Natural killer cell (primary cell): Measurements from ENCODE around the gene SMIM27. TPM values are rescaled to one million over a fixed set of nuclear protein-coding genes. Genes with fewer than 3 reads are reported as not detected.

Experiments used
- ATAC-seq, 3 donors: fragments of 150-1000 bp in 2 of 3; fragments of 200-7000 bp in 1 of 3; cut with Tn5 transposase; 1 replicate in 1 of 3; 2 replicates in 2 of 3; pipeline ENCODE4 v1.10.0; 2021; ENCODE audit warnings: mild to moderate bottlenecking in 2 of 3, moderate library complexity in 2 of 3
- DNase-seq, 2 donors: peaks; one replicate each; pipeline versions ENCODE4 v3.0.0 to v3.0.0-alpha.2; 2013 to 2021; ENCODE audit warnings: mixed read lengths in 1 of 2
- H3K27ac ChIP-seq: one replicate; pipeline ENCODE4 v1.5.1; 2013; ENCODE audit warnings: mild to moderate bottlenecking, low read length
- H3K27me3 ChIP-seq: one replicate; pipeline ENCODE4 v1.6.1; 2013; ENCODE audit warnings: low read length; ENCODE audit not compliant: control insufficient read depth, insufficient read depth
- H3K36me3 ChIP-seq: one replicate; pipeline ENCODE4 v1.6.1; 2013; ENCODE audit warnings: low read length; ENCODE audit not compliant: control insufficient read depth, insufficient read depth
- H3K4me1 ChIP-seq: one replicate; pipeline ENCODE4 v1.6.1; 2013; ENCODE audit warnings: low read length; ENCODE audit not compliant: control insufficient read depth, insufficient read depth
- H3K4me3 ChIP-seq: one replicate; pipeline ENCODE4 v1.5.1; 2013; ENCODE audit warnings: low read length
- H3K9me3 ChIP-seq: one replicate; pipeline ENCODE4 v1.6.1; 2013; ENCODE audit warnings: low read length; ENCODE audit not compliant: control insufficient read depth, insufficient read depth
- H3K27ac Mint-ChIP-seq, 2 donors: one replicate each; pipeline ENCODE4 v1.8.0; 2022; ENCODE audit warnings: mild to moderate bottlenecking in 2 of 2, mixed read lengths in 2 of 2, moderate library complexity in 1 of 2
- H3K27me3 Mint-ChIP-seq, 2 donors: one replicate each; pipeline ENCODE4 v1.8.0; 2022; ENCODE audit warnings: low read depth in 2 of 2, mixed read lengths in 2 of 2
- H3K36me3 Mint-ChIP-seq: one replicate; pipeline ENCODE4 v1.8.0; 2022; ENCODE audit warnings: mixed read lengths
- H3K4me1 Mint-ChIP-seq, 2 donors: one replicate each; pipeline ENCODE4 v1.8.0; 2022; ENCODE audit warnings: mixed read lengths in 2 of 2
- H3K4me3 Mint-ChIP-seq: one replicate; pipeline ENCODE4 v1.8.0; 2022; ENCODE audit warnings: mild to moderate bottlenecking, moderate library complexity, mixed read lengths
- H3K9me3 Mint-ChIP-seq, 2 donors: one replicate each; pipeline ENCODE4 v1.8.0; 2022; ENCODE audit warnings: mixed read lengths in 2 of 2
- WGBS: methylation state at CpG from one replicate; pipeline ENCODE4 v1.1.7; 2013; ENCODE audit warnings: missing lambda C conversion rate; ENCODE audit not compliant: insufficient coverage; 5-methylcytosine and 5-hydroxymethylcytosine counted together
- intact Hi-C: fragments of 100-400 bp; cut with micrococcal nuclease; formaldehyde crosslinking; loops from one replicate; pipeline ENCODE4 v1.14.2; 2022
- total RNA-seq, 4 donors: library from RNA; stranded (reverse); fragments of 120-200 nt in 1 of 4; gene quantifications; one replicate each; pipeline versions ENCODE4 v1.2.3 to v1.2.4, GENCODE V29; 2013 to 2022
- TF ChIP-seq, protein P1 (sequence below): fragments of 200-600 bp; IDR thresholded peaks from one replicate; pipeline ENCODE4 v1.8.0; 2022; ENCODE audit warnings: antibody characterized with exemption

Gene SMIM27
- total RNA-seq, 3 donors from 2014 or later (not counting 1 experiment from before 2014, with no cell fraction given): 17.7 to 22.8 (median 18.0) TPM

GRCh38 chr9:32579706-32580331 lies 27.7 kb downstream of the SMIM27 start:
- Mint-ChIP-seq H3K9me3 (no peaks in the 10 kb centered on the region), H3K4me1 (no peaks in the 10 kb centered on the region), H3K36me3 (no peaks in the 10 kb centered on the region), H3K4me3 (no peak overlapping the region), H3K27ac (no peak overlapping the region), H3K27me3 (peaks cover 28 to 55% of the 10 kb centered on the region in 2 donors)
- no peak overlapping the region for H3K4me3 ChIP-seq
- no peaks in the 10 kb centered on the region for H3K36me3 ChIP-seq
- H3K9me3 ChIP-seq: no peaks in the 10 kb centered on the region
- peaks cover 6% of the 10 kb centered on the region for H3K27me3 ChIP-seq
- no peak overlapping the region for H3K27ac ChIP-seq
- TF ChIP-seq, protein P1, sequence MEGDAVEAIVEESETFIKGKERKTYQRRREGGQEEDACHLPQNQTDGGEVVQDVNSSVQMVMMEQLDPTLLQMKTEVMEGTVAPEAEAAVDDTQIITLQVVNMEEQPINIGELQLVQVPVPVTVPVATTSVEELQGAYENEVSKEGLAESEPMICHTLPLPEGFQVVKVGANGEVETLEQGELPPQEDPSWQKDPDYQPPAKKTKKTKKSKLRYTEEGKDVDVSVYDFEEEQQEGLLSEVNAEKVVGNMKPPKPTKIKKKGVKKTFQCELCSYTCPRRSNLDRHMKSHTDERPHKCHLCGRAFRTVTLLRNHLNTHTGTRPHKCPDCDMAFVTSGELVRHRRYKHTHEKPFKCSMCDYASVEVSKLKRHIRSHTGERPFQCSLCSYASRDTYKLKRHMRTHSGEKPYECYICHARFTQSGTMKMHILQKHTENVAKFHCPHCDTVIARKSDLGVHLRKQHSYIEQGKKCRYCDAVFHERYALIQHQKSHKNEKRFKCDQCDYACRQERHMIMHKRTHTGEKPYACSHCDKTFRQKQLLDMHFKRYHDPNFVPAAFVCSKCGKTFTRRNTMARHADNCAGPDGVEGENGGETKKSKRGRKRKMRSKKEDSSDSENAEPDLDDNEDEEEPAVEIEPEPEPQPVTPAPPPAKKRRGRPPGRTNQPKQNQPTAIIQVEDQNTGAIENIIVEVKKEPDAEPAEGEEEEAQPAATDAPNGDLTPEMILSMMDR: peak; percentile 95
- H3K4me1 ChIP-seq: no peaks in the 10 kb centered on the region
- WGBS: 4% methylated on average over 2 of the region's 4 CpGs
- peak; percentile 71 to 89 for DNase-seq
- ATAC-seq: peak; percentile 63 to 78 (median 72)
- intact Hi-C loops: loop anchor here (1.0 to 2.0 kb wide), 2 partner anchors 201 to 389 kb away; no protein-coding TSS in a partner anchor

DNA sequence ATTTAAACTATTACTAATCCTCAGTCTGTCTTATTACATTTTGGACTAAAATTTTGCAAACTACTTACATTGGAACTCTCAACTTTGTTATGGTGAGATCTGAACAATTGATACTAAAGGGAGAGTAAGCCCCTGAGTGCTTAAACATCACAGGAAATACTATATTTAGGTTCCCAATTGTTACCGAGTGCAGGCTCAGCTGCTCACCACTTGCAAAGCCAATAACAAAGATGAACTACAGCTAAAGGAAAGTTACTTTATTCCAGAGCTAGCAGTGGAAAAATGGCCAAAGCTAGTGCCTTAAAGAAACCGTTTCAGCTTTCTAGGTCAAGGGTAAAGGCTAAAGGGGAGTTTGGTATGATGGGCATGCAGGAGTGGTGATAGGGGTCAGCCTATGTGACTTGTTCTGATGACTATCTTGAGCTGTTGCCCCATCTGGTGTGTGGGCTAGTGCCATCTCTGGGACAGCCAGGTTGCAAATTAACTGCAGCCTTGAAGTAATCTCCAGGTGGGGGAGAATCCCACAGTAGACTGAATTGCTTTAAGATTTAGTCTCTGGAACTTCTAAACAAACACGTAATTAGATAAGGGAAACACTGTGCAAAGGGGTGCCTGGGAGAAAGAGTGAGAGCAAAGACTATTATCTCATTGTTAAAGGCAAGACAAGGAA lies 28.6 kb downstream of the SMIM27 start:
- WGBS: 40% methylated on average over 3 of the region's 3 CpGs
- H3K36me3 ChIP-seq: no peaks in the 10 kb centered on the region
- intact Hi-C loops: loop anchor here (2.0 kb wide), 1 partner anchor 388 kb away; no protein-coding TSS in a partner anchor
- DNase-seq (no peak), ATAC-seq (no peak)
- no peaks in the 10 kb centered on the region for H3K9me3 ChIP-seq
- peaks cover 35 to 63% of the 10 kb centered on the region in 2 donors for H3K27me3 Mint-ChIP-seq
- peaks cover 9% of the 10 kb centered on the region for H3K27me3 ChIP-seq
- TF ChIP-seq, protein P1: no peak
- H3K4me3 Mint-ChIP-seq: no peak overlapping the region
- H3K27ac ChIP-seq: no peak overlapping the region
- no peaks in the 10 kb centered on the region for H3K4me1 Mint-ChIP-seq
- no peaks in the 10 kb centered on the region for H3K4me1 ChIP-seq
- H3K27ac Mint-ChIP-seq: no peak overlapping the region
- no peaks in the 10 kb centered on the region for H3K9me3 Mint-ChIP-seq
- H3K36me3 Mint-ChIP-seq: no peaks in the 10 kb centered on the region
- H3K4me3 ChIP-seq: no peak overlapping the region

DNA sequence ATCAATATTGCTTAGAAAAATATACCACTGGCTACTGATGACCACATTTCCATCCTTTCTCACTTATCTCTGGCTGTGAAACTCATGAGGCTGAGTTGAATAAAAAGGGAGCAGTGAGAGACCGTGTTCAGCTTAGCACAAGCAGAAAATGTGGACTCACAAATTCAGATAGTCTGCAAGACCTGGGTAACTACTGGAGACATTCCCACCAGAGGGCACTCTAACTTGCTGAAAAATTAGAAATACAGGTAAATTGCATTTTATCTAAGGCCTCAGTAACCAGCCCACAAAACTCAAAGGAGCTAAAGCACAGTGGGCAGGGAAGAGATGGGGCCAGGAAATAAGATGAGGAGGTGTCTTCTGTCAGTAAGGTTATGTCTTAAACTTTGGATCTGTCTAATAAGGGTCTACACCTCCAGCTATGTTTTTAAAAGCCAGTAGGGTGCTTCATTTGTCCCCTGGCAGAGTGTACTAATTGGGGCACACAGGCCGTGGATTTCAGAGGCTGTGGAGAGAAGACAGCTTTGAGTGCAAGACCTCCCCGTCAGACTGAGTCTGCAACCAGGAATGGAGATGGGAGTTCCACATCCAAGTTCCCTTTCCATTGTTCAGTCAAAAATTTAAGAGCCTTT lies 29.5 kb downstream of the SMIM27 start:
- peak in 1 of 3 donors; percentile 45 for ATAC-seq
- Histone ChIP-seq H3K27me3 (peaks cover 10% of the 10 kb centered on the region), H3K4me3 (no peak overlapping the region), H3K9me3 (no peaks in the 10 kb centered on the region), H3K4me1 (no peaks in the 10 kb centered on the region), H3K36me3 (no peaks in the 10 kb centered on the region), H3K27ac (no peak overlapping the region)
- Mint-ChIP-seq H3K4me3 (no peak overlapping the region), H3K9me3 (no peaks in the 10 kb centered on the region), H3K27me3 (peaks cover 35 to 65% of the 10 kb centered on the region in 2 donors), H3K36me3 (no peaks in the 10 kb centered on the region), H3K4me1 (no peaks in the 10 kb centered on the region), H3K27ac (no peak overlapping the region)
- intact Hi-C loops: loop anchor here (2.0 kb wide), 1 partner anchor 387 kb away; no protein-coding TSS in a partner anchor
- 49% methylated on average over 3 of the region's 3 CpGs for WGBS
- DNase-seq: peak in 1 of 2 donors; percentile 67
- TF ChIP-seq, protein P1: no peak
